Choroid plexus epithelial cell (primary cell): ENCODE results near the gene IPO9.

ENCODE experiments used
- DNase-seq: peaks from one replicate; pipeline ENCODE4 v3.0.0-alpha.2; 2010; ENCODE audit warnings: low read depth
- H3K4me3 ChIP-seq: 2 replicates; pipeline ENCODE4 v1.5.1; 2011; ENCODE audit warnings: low read depth, mild to moderate bottlenecking, control low read depth, low read length, moderate library complexity
- CTCF ChIP-seq: conservative IDR thresholded peaks from 2 replicates; pipeline ENCODE4 v1.5.1; 2011; ENCODE audit warnings: low read depth, mild to moderate bottlenecking, control low read depth, inconsistent platforms, low read length, moderate library complexity

Gene IPO9

GRCh38 chr1:201880928-201881571 is 52.1 kb downstream of the IPO9 start:
- no peak for DNase-seq
- no peak overlapping the region for H3K4me3 ChIP-seq
- no peak for TF ChIP-seq CTCF

GRCh38 chr1:201881617-201882016 is 52.7 kb downstream of the IPO9 start:
- DNase-seq = no peak
- H3K4me3 ChIP-seq = no peak overlapping the region
- no peak for TF ChIP-seq CTCF

- TF ChIP-seq CTCF = peak; percentile 21
- peak; percentile 46 for DNase-seq
- H3K4me3 ChIP-seq = no peak overlapping the region
Measured at GRCh38 chr1:201882665-201883132, 53.7 kb downstream of the IPO9 start.

GRCh38 chr1:201883266-201883665 is 54.3 kb downstream of the IPO9 start:
- H3K4me3 ChIP-seq = no peak overlapping the region
- DNase-seq = no peak
- TF ChIP-seq CTCF = no peak

GRCh38 chr1:201883786-201884185 is 54.8 kb downstream of the IPO9 start:
- no peak overlapping the region for H3K4me3 ChIP-seq
- DNase-seq = peak; percentile 69
- no peak for TF ChIP-seq CTCF

GRCh38 chr1:201884425-201884824 is 55.5 kb downstream of the IPO9 start:
- no peak for DNase-seq
- no peak for TF ChIP-seq CTCF
- H3K4me3 ChIP-seq = no peak overlapping the region

- DNase-seq = peak; percentile 42
- no peak overlapping the region for H3K4me3 ChIP-seq
- TF ChIP-seq CTCF = no peak
Measured at GRCh38 chr1:201885531-201886075, 56.6 kb downstream of the IPO9 start.
